ENCODE results near the gene GATB. TPM values are rescaled to one million over a fixed set of nuclear protein-coding genes. Genes with fewer than 3 reads are reported as not detected.

Gene GATB
- polyA plus RNA-seq, 1 donor (not counting 4 experiments of a cell fraction or from before 2014, with no cell fraction given), result 31.0 TPM

DNA sequence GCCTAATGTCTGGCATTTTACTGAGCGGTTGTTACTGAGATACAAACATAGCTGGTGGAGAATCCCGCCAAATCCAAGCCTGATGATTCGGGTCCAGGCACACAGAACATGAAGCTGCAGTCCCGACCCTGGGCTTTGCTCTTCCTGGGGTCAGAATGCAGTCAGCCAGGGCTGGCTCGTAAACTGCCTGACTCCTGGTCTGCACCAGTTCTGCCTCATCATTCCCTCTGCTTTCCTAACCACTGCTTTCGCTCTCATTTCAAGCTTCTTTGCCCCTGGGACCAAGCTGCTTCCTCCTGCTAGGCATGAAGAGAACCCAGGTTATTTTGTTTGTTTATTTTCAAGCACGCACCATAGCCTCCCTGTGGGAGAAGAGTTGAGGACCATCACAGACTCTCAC lies 39.3 kb downstream of the GATB start:
- Histone ChIP-seq H3K4me2 (ENCODE audit: control insufficient read depth, extremely low read depth, insufficient read depth, low read depth, low read length) (no peak overlapping the region), H3K36me3 (ENCODE audit: control insufficient read depth in 2 of 2, extremely low read depth in 1 of 2, insufficient read depth in 2 of 2, low read length in 2 of 2) (peaks cover 5 to 6% of the 10 kb centered on the region in 2 experiments), H3K79me2 (ENCODE audit: control insufficient read depth, insufficient read depth, low read length) (no peaks in the 10 kb centered on the region), H3K9me1 (ENCODE audit: control insufficient read depth, extremely low read depth, insufficient read depth, low read length) (no peaks in the 10 kb centered on the region), H3K4me3 (ENCODE audit: control insufficient read depth in 2 of 3, extremely low read depth in 1 of 3, insufficient read depth in 2 of 3, low read depth in 1 of 3, low read length in 3 of 3) (no peak overlapping the region), H4K20me1 (ENCODE audit: control insufficient read depth, extremely low read depth, insufficient read depth, low read length) (no peaks in the 10 kb centered on the region), H3K9me3 (ENCODE audit: control insufficient read depth, low read depth, low read length) (no peaks in the 10 kb centered on the region), H3K27ac (ENCODE audit: control insufficient read depth, insufficient read depth, low read length) (no peak overlapping the region), H3K9ac (ENCODE audit: control insufficient read depth, extremely low read depth, insufficient read depth, low read length) (no peak overlapping the region), H3K27me3 (ENCODE audit: control insufficient read depth, extremely low read depth, insufficient read depth, low read length) (no peaks in the 10 kb centered on the region), H3K4me1 (ENCODE audit: control insufficient read depth, extremely low read depth, insufficient read depth, low read length) (no peaks in the 10 kb centered on the region), H2AFZ (ENCODE audit: control insufficient read depth, low read length) (no peak overlapping the region)
- TF ChIP-seq, protein P1, sequence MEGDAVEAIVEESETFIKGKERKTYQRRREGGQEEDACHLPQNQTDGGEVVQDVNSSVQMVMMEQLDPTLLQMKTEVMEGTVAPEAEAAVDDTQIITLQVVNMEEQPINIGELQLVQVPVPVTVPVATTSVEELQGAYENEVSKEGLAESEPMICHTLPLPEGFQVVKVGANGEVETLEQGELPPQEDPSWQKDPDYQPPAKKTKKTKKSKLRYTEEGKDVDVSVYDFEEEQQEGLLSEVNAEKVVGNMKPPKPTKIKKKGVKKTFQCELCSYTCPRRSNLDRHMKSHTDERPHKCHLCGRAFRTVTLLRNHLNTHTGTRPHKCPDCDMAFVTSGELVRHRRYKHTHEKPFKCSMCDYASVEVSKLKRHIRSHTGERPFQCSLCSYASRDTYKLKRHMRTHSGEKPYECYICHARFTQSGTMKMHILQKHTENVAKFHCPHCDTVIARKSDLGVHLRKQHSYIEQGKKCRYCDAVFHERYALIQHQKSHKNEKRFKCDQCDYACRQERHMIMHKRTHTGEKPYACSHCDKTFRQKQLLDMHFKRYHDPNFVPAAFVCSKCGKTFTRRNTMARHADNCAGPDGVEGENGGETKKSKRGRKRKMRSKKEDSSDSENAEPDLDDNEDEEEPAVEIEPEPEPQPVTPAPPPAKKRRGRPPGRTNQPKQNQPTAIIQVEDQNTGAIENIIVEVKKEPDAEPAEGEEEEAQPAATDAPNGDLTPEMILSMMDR (optimal IDR thresholded peaks at IDR 0.05 in 1 of 3, IDR thresholded peaks at IDR 0.05 in 1 of 3, conservative IDR thresholded peaks at IDR 0.05 in 1 of 3; ENCODE audit: extremely low read depth in 1 of 3, insufficient read depth in 2 of 3, low read length in 3 of 3), result no peak
- no peak for TF ChIP-seq EZH2 (IDR thresholded peaks at IDR 0.05; ENCODE audit: low read length)
- DNase-seq (ENCODE audit: low read depth, low spot score) (no peak), FAIRE-seq (no peak)
- dilution Hi-C loops (cut with MboI; ENCODE audit: extremely low pct_ligation_motif_present, low sequenced_read_pairs), result no loop called here

GRCh38 chr4:151719956-151720334 lies 40.9 kb downstream of the GATB start:
- Histone ChIP-seq H3K27me3 (ENCODE audit: control insufficient read depth, extremely low read depth, insufficient read depth, low read length) (no peaks in the 10 kb centered on the region), H3K9ac (ENCODE audit: control insufficient read depth, extremely low read depth, insufficient read depth, low read length) (no peak overlapping the region), H4K20me1 (ENCODE audit: control insufficient read depth, extremely low read depth, insufficient read depth, low read length) (no peaks in the 10 kb centered on the region), H2AFZ (ENCODE audit: control insufficient read depth, low read length) (no peak overlapping the region), H3K4me2 (ENCODE audit: control insufficient read depth, extremely low read depth, insufficient read depth, low read depth, low read length) (no peak overlapping the region), H3K9me1 (ENCODE audit: control insufficient read depth, extremely low read depth, insufficient read depth, low read length) (no peaks in the 10 kb centered on the region), H3K27ac (ENCODE audit: control insufficient read depth, insufficient read depth, low read length) (no peak overlapping the region), H3K36me3 (ENCODE audit: control insufficient read depth in 2 of 2, extremely low read depth in 1 of 2, insufficient read depth in 2 of 2, low read length in 2 of 2) (peaks cover 5 to 8% of the 10 kb centered on the region in 2 experiments), H3K4me1 (ENCODE audit: control insufficient read depth, extremely low read depth, insufficient read depth, low read length) (no peaks in the 10 kb centered on the region), H3K4me3 (ENCODE audit: control insufficient read depth in 2 of 3, extremely low read depth in 1 of 3, insufficient read depth in 2 of 3, low read depth in 1 of 3, low read length in 3 of 3) (no peak overlapping the region), H3K9me3 (ENCODE audit: control insufficient read depth, low read depth, low read length) (no peaks in the 10 kb centered on the region), H3K79me2 (ENCODE audit: control insufficient read depth, insufficient read depth, low read length) (no peaks in the 10 kb centered on the region)
- TF ChIP-seq EZH2 (IDR thresholded peaks at IDR 0.05; ENCODE audit: low read length), result no peak
- TF ChIP-seq, protein P1 (optimal IDR thresholded peaks at IDR 0.05 in 1 of 3, IDR thresholded peaks at IDR 0.05 in 1 of 3, conservative IDR thresholded peaks at IDR 0.05 in 1 of 3; ENCODE audit: extremely low read depth in 1 of 3, insufficient read depth in 2 of 3, low read length in 3 of 3), result no peak
- dilution Hi-C loops (cut with MboI; ENCODE audit: extremely low pct_ligation_motif_present, low sequenced_read_pairs), result no loop called here
- DNase-seq (ENCODE audit: low read depth, low spot score) (no peak), FAIRE-seq (no peak)

Measured in keratinocyte (primary cell).